Progenitor cell of endocrine pancreas (in vitro differentiated cells): ENCODE data around the gene PTPRD. TPM values are rescaled to one million over a fixed set of nuclear protein-coding genes. Genes with fewer than 3 reads are reported as not detected.

ENCODE experiments used
- DNase-seq: peaks from one replicate; pipeline ENCODE4 v3.0.0; 2021; ENCODE audit warnings: low spot score; ENCODE audit not compliant: unreplicated experiment
- H3K27ac Mint-ChIP-seq: 2 replicates; pipeline ENCODE4 v1.8.0; 2021; ENCODE audit warnings: mild to moderate bottlenecking, moderate library complexity, mixed read lengths
- H3K27me3 Mint-ChIP-seq: 2 replicates; pipeline ENCODE4 v1.8.0; 2021; ENCODE audit warnings: mixed read lengths
- H3K36me3 Mint-ChIP-seq: 2 replicates; pipeline ENCODE4 v1.8.0; 2022; ENCODE audit warnings: mixed read lengths; ENCODE audit not compliant: insufficient read depth
- H3K4me1 Mint-ChIP-seq: 2 replicates; pipeline ENCODE4 v1.8.0; 2021; ENCODE audit warnings: low read depth, mixed read lengths
- H3K4me3 Mint-ChIP-seq: 2 replicates; pipeline ENCODE4 v1.8.0; 2021; ENCODE audit warnings: low read depth, mild to moderate bottlenecking, moderate library complexity, mixed read lengths
- H3K9me3 Mint-ChIP-seq: 2 replicates; pipeline ENCODE4 v1.8.0; 2021; ENCODE audit warnings: low read depth, mixed read lengths
- total RNA-seq: library from RNA; stranded (reverse); gene quantifications from 2 replicates; pipeline ENCODE4 v1.2.1, GENCODE V29; 2021
- TF ChIP-seq, protein P1 (sequence below): fragments of 200-600 bp; sonication (generic); IDR thresholded peaks from one replicate; pipeline ENCODE4 v1.5.0; 2021; ENCODE audit warnings: antibody characterized with exemption, mild to moderate bottlenecking; ENCODE audit not compliant: unreplicated experiment

The PTPRD gene
- total RNA-seq, 1 donor from 2014 or later = 124 TPM

DNA sequence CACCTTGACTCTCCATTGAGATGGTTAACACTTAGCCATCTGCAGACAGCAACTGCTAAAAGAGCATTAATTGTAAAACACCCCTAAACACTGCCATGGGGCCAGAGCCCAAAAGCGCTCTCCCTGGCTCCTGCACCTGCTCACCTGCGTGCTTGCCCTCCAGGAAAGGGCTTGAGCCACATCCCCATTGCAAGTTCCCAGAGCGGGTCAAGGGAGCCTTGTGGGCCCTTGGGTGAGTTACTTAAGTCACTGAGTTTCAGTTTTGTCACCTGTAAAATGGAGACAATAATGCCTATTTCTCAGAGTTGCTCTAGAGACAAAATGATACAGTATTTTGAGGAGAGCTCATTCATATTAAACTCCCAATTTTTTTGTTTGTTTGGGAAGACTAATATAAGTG, 967.8 kb downstream of the PTPRD start:
- TF ChIP-seq, protein P1, sequence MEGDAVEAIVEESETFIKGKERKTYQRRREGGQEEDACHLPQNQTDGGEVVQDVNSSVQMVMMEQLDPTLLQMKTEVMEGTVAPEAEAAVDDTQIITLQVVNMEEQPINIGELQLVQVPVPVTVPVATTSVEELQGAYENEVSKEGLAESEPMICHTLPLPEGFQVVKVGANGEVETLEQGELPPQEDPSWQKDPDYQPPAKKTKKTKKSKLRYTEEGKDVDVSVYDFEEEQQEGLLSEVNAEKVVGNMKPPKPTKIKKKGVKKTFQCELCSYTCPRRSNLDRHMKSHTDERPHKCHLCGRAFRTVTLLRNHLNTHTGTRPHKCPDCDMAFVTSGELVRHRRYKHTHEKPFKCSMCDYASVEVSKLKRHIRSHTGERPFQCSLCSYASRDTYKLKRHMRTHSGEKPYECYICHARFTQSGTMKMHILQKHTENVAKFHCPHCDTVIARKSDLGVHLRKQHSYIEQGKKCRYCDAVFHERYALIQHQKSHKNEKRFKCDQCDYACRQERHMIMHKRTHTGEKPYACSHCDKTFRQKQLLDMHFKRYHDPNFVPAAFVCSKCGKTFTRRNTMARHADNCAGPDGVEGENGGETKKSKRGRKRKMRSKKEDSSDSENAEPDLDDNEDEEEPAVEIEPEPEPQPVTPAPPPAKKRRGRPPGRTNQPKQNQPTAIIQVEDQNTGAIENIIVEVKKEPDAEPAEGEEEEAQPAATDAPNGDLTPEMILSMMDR = no peak
- DNase-seq = no peak
- Mint-ChIP-seq H3K4me1 (no peaks in the 10 kb centered on the region), H3K27ac (no peak overlapping the region), H3K36me3 (no peaks in the 10 kb centered on the region), H3K27me3 (no peaks in the 10 kb centered on the region), H3K4me3 (no peak overlapping the region), H3K9me3 (no peaks in the 10 kb centered on the region)

DNA sequence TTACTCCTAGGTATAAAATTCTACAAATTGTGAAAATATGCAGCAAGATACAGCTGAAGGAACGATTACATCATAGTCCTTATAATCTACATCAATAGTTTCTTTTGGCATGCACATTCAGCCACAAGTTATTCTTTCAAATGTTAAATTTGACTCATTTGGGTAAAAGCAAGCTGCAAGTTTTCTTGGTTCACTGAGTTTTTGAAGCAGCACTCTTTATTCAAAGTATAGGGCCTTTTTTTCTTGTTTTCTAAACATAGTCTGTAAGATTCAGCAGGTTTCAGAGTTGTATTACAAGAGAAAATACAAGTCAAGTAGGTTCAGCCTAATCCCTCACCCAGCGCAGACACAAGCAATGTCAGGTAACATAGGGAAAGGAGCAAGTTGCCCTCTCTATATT, 981.5 kb downstream of the PTPRD start:
- Mint-ChIP-seq H3K9me3 (no peaks in the 10 kb centered on the region), H3K27me3 (no peaks in the 10 kb centered on the region), H3K36me3 (no peaks in the 10 kb centered on the region), H3K4me1 (no peaks in the 10 kb centered on the region), H3K4me3 (no peak overlapping the region), H3K27ac (no peak overlapping the region)
- TF ChIP-seq, protein P1 = no peak
- no peak for DNase-seq

DNA sequence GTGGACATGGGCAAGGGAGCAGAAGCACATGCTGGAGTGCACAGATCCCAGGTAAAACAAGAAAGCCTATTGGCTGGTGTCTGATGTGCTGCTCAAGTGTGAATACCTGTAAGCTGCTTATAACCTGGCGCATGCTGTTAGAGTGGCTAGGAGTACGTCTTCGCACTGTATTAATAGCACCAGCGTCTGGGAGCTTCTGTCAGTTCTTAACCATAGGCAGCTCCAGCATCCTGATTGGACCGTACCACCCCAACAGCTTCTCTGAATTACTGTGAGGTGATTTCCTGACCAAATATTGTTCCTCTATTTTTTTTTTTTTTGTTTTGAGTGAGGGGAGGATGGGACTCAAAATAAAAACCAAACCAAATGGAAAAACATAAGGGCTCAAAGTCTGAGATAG, 987.6 kb downstream of the PTPRD start:
- no peak overlapping the region for H3K4me3 Mint-ChIP-seq
- TF ChIP-seq, protein P1 = no peak
- H3K9me3 Mint-ChIP-seq = no peaks in the 10 kb centered on the region
- H3K27me3 Mint-ChIP-seq = no peaks in the 10 kb centered on the region
- H3K4me1 Mint-ChIP-seq = no peaks in the 10 kb centered on the region
- no peak for DNase-seq
- no peak overlapping the region for H3K27ac Mint-ChIP-seq
- no peaks in the 10 kb centered on the region for H3K36me3 Mint-ChIP-seq

DNA sequence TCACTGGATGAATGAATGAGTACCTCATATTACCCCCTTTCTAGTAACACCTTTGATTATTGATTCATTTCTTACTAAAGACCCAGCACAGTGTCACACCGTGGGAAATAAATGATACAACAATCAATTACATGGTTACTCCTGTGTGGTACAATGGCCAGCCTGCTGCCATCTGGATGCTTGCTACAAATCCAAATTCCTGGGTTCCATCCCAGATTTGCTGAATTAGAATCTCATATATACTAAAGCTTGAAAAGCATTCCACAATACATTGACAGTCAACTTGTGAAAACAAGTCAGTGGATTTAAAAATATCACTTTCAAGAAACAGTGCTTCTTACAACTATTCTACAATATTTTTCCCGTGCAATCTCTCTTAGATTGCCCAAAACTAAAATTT, 989.3 kb downstream of the PTPRD start:
- DNase-seq = no peak
- no peaks in the 10 kb centered on the region for H3K4me1 Mint-ChIP-seq
- H3K27me3 Mint-ChIP-seq = no peaks in the 10 kb centered on the region
- H3K4me3 Mint-ChIP-seq = no peak overlapping the region
- no peaks in the 10 kb centered on the region for H3K36me3 Mint-ChIP-seq
- TF ChIP-seq, protein P1 = no peak
- no peaks in the 10 kb centered on the region for H3K9me3 Mint-ChIP-seq
- no peak overlapping the region for H3K27ac Mint-ChIP-seq

DNA sequence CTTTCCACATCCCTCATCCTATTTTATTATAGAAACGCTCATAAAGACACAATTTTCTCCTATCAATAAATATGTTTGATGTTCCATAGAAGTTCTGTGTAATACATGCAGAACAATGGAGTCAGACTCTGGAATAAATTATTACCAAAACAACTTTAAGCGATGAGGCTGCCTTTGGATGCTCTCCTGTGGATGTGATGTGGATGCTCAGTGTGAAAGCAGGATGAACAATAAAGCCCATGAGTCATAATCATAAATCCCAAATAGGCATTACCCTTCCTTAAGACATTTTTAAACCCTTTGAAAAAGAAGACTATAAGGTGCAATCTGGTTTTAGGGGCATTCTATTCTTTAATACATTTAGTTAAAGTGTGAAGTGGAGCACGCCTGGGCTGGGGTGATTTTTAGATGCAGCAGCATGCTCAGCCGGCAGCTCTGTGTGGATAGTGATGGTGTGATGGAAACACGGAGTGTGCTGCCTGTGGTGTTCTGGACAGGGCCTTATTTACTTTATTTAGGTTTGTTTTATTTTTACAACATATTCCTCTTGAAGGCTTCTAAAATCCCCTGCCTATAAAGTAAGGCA, 991.4 kb downstream of the PTPRD start:
- Mint-ChIP-seq H3K27ac (no peak overlapping the region), H3K4me3 (no peak overlapping the region), H3K4me1 (no peaks in the 10 kb centered on the region), H3K27me3 (no peaks in the 10 kb centered on the region), H3K36me3 (no peaks in the 10 kb centered on the region), H3K9me3 (no peaks in the 10 kb centered on the region)
- TF ChIP-seq, protein P1 = no peak
- DNase-seq = no peak
